Left colon (tissue), 2 donors: Measurements from ENCODE around the gene STK32A. TPM values are rescaled to one million over a fixed set of nuclear protein-coding genes. Genes with fewer than 3 reads are reported as not detected.
"Not testable (repeated sequence)": the region's sequence is repeated elsewhere in the genome, so short reads cannot be mapped to it uniquely, and the experiment has no call there.

Experiments
- ATAC-seq: fragments of 200-7000 bp; cut with Tn5 transposase; one replicate; pipeline ENCODE4 v1.9.1; 2020; ENCODE audit warnings: mild to moderate bottlenecking, moderate library complexity
- DNase-seq, 2 donors: peaks; one replicate each; pipeline ENCODE4 v3.0.0-alpha.2; 2020
- intact Hi-C, 2 donors: fragments of 100-400 bp; cut with DNase I in 1 of 2; cut with micrococcal nuclease in 1 of 2; formaldehyde crosslinking; loops; one replicate each; pipeline versions ENCODE4 v1.11.2 to v1.14.0; 2022; cut with DNase I, micrococcal nuclease
- total RNA-seq, 2 donors: library from RNA; stranded (reverse); fragmentation: NEBNext Ultra II Directional; extraction: Animal tissue kit (Norgen Biotek cat#: 25700); gene quantifications; one replicate each; pipeline ENCODE4 v1.2.1, GENCODE V29; 2021
- donor health status: DM: no; HTN: no; CAD: no.
- donor health status: DM: yes; HTN: yes; CAD: no.

The STK32A gene
- total RNA-seq, 2 donors from 2014 or later, result 0.06 to 0.64 TPM

DNA sequence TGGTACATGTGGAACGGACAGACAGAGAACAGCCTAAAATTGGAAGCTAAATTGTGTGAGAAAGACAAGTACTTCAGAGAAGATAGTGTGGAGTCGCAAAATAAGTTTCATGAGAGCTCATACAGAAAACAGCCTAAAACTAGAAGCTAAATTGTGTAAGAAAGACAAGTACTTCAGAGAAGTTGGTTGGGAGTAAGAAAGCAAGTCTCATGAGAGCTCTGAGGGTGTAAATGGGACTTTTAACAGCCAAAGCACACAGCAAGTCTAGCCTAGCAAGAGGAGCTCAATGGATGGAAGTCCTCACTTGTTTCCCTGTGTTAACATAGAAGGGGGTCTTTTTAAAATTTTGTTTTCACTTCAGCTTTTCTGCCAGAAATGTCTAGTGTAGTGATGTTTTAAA, 93.1 kb downstream of the STK32A start:
- ATAC-seq, result no peak

DNA sequence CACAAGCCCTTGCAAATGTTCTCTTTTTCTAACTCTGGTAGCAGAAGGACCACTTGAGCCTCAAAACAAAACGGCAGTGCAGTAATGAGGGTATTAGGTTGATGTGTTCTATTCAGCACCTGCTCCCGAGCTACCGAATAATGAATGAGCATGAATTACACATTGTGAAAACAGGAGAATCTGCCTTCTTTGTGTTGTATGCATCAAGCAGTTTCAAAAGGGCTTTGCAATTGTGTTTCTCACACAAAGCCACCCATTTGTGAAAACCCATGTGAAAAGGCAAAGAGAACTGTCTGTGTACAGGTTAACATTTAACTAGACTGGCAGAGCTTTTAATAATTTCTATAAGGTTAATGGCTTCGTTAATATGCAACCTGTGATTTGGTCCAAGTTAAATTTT, 97.8 kb downstream of the STK32A start:
- intact Hi-C loops, result no loop called here
- DNase-seq, result no peak
- no peak for ATAC-seq

More for the DNA sequence above, 93.1 kb downstream of the STK32A start:
- intact Hi-C loops, result no loop called here
- DNase-seq, result no peak

DNA sequence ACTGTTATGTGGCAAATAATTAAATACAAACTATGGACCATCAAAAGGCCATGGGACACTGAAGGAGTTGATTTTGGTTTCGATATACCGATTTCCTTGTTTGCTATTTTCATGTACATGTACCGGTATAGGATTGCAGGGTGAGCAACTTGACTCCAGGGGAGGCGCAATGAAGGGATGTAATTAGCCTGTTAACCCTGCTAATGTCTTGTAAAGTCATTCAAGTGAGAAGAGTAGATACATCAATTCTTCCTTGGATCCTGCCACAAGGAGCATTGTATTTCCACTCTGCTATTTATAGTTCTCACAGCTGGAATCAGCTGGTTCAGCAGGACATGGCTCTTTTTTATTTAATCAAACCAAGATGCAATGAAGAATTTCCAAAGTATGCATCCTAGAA, 102.0 kb downstream of the STK32A start:
- no peak for ATAC-seq
- no peak for DNase-seq
- intact Hi-C loops, result no loop called here

DNA sequence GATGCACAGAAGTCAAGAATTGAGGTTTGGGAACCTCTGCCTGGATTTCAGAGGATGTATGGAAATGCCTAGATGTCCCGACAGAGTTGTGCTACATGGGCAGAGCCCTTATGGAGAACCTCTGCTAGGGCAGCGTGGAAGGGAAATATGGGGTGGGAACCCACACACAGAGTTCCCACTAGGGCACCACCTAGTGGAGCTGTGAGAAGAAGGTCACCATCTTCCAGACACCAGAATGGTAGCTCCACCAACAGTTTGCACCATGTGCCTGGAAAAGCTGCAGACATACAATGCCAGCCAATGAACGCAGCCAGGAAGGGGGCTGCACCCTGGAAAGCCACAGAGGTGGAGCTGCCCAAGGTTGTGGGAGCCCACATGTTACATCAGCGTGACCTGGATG, 104.5 kb downstream of the STK32A start:
- no peak for ATAC-seq
- intact Hi-C loops, result no loop called here
- DNase-seq, result no peak

DNA sequence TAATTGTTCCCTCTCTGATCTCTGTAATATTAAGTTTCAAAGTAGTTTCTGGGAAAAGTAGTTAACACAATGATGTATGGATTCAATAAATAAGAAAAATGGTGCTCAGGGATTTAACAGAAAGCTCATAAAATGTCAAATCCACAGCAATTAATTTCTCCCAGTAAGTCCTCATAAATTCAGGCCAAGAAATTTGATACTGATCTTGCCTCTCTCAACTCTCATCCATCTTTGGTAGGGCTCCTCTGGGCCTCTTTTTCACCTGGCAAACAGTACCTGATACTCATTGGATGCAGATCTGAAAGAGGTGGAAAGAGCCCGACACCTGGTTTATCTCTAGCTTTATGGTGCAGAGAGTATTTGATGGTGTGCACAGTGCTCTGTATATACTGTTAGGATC, 106.1 kb downstream of the STK32A start:
- DNase-seq (no peak), ATAC-seq (no peak)
- intact Hi-C loops, result no loop called here

DNA sequence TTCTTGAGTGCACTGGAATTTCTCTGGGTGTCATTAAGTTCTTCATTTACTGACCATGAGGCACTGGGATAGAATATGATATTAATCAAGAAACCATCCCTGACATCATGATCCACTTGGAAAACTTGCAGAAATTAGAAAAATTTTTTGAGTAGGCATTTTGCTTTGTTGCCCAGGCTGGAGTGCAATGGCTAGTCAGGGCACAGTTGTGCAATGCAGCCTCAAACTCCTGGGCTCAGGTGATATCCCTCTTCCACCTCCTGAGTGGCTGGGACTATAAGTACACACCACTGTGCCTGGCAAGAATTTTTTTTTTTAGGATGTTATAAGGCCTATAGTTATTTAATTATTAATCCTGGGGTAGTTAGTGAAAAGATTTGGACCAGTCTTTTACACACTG, 106.5 kb downstream of the STK32A start:
- no peak for DNase-seq
- intact Hi-C loops, result no loop called here
- no peak for ATAC-seq

DNA sequence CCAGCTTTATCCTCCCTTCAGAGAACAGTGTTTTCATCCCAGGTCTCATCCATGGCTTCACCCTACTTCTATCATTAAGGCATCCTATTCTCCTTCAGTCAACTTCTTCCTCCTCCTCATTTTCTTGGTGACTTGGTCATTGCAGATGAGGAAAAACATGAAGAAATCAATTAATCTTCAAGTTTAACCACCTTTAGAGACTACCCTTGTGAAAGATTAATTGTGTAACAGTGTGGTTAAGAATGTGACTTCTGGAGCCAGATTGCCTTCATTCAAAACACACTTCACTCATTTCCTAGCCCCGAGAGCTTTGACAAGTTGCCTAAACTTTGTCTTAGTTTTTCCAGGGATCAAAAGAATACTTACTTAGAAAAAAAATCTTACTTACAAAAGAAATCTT, 110.0 kb downstream of the STK32A start:
- intact Hi-C loops, result no loop called here
- no peak for DNase-seq
- no peak for ATAC-seq

DNA sequence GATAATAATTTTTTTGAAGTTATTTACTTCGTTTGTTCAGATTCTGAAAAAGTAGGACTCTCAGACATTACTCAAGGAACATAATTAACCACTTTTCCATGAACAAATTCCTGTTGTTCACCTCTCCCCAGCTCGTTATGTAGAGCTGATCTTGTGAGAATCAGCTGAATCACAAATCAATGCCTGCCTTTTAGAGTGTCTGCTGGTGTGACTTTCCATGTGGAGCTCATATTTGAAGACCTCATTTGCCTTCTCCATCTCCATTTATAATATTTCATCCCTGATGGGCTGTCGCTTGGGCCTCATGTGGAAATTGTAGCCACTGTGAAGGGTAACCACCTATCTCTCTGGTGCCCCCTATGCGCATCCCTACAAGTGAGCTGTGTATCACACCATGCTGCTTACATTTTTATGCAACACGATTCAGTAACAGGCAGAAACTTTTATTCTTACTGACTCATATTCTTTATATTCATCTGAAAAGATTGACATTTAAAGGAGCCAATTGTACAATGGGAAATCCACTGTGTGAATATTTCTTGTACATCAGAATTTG, 111.3 kb downstream of the STK32A start:
- DNase-seq, result no peak
- intact Hi-C loops, result no loop called here

DNA sequence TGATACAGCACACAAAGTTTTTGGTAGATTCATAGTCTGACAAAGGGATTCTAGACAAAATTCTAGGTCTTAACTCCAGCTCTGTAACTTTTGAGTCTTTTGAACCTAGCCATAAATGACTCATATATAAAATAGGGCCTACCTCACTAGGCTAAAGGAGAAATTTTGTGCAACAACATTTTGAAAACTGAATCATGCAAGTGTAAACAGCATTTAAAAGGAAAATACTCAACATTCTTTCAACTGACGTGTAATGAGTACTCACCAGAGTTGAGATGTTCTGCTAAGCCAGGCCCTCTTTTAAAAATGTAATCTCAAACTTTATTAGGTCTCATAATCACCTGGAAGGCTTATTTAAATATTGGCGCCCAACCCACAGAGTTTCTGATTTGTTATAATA, 113.2 kb downstream of the STK32A start:
- DNase-seq (no peak), ATAC-seq (no peak)
- intact Hi-C loops, result no loop called here

More for the DNA sequence above, 111.3 kb downstream of the STK32A start:
- no peak for ATAC-seq

DNA sequence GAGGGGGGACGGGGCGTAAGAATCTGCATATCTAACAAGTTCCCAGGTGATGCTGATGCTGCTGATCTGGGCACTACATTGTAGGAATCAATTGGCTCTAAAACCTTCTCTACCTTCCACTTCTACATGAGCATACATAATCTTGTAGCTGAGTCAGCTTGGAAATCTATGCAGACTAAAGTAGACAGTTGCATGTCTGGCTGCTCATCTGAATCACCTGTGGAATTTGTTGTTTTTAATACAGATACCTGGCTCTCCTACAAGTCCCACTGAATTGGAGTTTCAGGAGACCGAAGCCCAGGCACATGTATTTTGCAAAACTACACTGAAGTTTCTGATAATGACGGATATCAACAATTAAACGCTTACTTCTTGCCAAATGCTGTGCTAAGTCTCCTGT, 113.6 kb downstream of the STK32A start:
- ATAC-seq (no peak), DNase-seq (no peak)
- intact Hi-C loops, result no loop called here

DNA sequence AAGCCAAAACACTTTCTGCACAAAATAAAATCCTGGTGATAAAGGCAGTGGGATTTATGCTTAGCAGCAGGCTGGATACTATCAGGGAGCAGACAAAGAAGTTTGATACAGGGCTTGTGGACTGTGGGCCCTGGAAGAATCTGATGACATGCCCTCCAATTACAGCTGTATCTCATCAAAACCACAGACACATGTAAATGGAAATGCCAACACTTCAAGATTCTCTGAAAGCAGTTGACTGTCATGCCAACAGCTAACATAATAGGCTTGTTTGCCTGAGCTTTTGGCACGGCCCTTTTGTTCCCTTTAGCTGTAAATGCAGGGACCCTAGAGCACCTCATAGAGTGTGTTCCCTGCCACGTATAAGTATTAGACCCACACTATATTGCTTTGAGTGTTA, 114.4 kb downstream of the STK32A start:
- ATAC-seq (no peak), DNase-seq (no peak)
- intact Hi-C loops, result no loop called here

DNA sequence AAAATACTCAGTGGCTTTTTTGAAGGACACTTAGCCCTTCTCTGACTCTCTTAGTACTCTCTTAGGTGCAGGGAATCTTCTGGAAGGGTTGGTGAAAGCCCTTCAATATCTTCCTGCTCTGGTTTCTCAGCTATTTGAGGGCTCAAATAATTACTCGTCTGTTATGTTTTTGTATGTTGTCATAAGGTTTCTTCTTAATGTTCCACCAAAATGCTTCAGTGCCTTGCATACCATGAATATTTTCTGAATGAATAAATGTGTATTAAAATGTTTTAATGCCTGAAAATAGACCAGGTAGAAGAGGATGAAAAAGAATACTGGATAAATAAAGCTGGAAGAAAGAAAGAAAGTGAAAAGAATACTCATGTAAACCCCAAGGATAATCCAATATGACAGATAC, 124.3 kb downstream of the STK32A start:
- ATAC-seq (no peak), DNase-seq (no peak)
- intact Hi-C loops, result no loop called here

DNA sequence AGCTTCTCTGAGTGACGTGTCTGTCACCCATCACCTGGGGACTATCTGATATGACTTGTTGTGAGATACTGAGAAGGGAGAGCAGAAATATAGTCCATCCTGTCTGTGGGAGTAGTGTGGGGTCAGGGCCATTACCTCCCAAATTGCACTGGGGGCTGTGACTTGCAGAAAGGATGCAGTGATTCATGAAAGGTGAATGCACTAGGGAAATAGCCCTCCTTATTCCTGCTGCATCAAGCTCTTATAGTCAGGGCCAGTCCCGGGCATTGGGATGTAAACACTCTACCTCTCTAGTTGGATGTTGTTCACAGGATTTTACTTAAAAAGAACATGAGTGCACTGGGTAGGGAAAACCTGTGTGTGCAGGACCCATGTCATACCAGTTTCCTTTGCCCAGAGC, 124.8 kb downstream of the STK32A start:
- no peak for ATAC-seq
- intact Hi-C loops, result no loop called here
- no peak for DNase-seq

DNA sequence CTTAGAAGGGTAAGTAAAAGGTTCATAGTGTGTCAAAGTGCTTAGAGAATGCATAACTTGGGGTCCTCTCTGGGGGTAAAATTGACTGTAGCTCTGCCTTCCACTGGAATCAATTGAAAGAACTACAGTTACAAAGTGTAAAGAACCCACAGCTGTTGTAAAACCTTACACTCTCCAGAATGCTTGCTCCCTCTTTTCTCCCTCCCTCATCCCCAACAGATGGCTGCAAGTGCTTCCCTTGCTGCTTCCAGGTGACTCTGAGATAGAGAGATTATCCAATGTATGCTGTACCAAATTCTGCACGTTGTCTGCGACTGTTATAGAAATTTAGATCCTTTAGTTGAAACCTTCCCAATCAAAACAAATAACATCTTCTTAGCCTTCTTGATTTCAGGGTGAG, 126.0 kb downstream of the STK32A start:
- ATAC-seq, result no peak
- intact Hi-C loops, result no loop called here

DNA sequence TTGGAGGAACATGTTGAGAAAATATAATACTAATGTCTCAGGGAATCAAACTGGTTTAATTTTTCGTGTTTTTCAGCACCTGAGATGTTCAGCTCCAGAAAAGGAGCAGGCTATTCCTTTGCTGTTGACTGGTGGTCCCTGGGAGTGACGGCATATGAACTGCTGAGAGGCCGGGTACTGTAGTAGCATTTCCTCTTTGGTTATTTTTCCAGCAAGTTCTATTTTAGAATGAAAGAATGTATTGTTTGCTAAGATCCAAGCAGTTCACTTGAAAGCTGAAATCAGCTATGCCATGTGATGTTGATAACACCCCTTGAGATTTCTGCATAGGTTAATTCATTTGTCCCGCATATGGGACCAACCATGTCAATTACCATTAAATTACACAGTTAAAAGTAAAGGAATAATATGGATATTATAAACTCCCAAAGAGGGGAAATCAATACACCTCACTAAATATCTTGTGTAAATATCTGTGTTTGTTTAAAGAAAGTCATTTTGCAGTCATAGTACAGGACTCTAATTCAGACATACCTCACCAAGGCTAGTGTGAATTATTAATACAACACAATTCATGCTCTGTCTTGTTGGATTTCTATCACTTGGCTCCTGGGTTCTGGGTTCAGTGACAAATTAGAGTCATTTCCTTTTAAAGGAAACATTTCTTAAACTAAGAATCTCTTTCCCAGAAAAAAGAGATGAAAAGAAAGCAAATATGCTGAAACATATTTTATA, 126.8 kb downstream of the STK32A start:
- intact Hi-C loops, result no loop called here
- DNase-seq (no peak), ATAC-seq (no peak)

More for the DNA sequence above, 126.0 kb downstream of the STK32A start:
- no peak for DNase-seq

DNA sequence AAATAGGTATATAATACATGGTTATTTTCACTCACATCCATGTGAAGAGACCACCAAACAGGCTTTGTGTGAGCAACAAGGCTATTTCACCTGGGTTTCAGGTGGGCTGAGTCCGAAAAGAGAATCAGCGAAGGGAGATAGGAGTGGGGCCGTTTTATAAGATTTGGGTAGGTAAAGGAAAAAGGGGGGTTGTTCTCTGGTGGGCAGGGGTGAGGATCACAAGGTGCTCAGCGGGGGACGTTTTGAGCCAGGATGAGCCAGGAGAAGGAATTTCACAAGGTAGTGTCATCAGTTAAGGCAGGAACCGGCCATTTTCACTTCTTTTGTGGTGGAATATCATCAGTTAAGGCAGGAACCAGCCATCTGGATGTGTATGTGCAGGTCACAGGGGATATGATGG, 132.6 kb downstream of the STK32A start:
- not testable (repeated sequence) for ATAC-seq, DNase-seq
- intact Hi-C loops, result loop anchor here in 1 of 2 donors (5.0 kb wide), 1 partner anchor 145 kb away; no protein-coding TSS in a partner anchor

DNA sequence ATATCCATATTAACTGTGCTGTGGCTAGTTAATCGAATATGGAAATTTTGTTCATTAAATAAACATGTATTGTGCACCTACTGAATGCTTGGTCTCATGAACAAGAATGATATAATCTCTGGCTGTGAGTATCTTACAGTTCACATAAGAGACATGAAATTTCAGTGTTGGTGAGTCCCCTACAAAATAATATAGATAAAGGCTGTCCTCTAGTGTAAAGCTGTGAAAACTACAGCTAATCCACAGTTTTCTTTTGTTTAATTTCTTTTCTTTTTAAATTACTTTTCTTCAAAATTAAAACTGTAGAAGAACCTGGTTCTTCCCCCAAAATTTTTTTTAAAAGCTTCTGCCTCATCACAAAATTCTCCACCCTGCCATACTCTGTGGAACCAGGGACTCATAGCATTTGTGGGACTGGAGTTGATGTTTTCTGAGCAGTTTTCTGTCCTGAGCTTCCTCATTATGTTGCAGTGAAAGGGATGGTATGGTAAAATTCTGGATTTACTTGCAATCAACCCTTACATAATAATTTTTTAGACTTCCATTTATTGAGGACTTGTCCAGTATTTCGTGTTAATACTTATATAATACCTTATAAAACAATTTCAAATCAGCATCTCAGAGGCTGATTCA, 135.0 kb downstream of the STK32A start:
- no peak for DNase-seq
- ATAC-seq, result peak; percentile 55
- intact Hi-C loops, result loop anchor here in 1 of 2 donors (5.0 kb wide), 1 partner anchor 148 kb away; no protein-coding TSS in a partner anchor

DNA sequence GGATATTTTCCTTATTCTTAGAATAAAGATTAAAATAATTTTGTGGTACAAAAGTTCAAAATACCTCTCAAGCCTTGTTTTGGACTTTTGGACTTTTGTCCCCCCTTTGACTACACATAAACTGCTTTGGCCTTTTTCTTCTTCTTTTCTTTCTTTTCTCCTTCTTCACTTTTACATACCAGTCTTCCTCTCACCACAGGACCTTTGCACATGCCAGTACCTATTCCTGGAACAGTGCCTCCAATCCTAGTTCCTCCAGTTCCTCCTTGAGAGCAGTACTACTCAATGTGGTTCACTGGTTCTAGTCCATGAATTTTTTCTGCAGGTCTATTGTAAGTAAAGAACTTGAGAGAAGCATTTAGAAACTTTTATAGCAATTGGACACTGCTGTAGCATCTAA, 136.5 kb downstream of the STK32A start:
- ATAC-seq (no peak), DNase-seq (no peak)
- intact Hi-C loops, result no loop called here

DNA sequence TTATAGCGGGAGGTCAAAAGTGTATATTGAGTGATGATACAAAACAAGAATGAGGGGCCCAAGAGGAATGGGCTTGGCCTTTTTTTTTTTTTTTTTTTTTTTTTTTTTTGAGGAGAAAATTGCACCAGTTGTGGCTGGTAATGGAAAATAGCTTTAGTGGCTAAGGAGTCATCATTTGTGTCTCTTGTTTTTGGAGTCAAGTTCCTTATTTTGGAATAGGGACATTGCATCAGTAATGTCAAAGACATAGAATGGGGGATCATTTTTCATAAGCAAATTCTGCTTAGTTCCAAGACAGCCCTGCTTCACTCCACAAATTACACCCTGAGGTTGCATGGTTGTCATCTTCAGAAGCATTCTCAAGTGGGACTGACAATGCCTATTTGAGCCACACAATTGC, 137.4 kb downstream of the STK32A start:
- ATAC-seq, result no peak
- intact Hi-C loops, result no loop called here

DNA sequence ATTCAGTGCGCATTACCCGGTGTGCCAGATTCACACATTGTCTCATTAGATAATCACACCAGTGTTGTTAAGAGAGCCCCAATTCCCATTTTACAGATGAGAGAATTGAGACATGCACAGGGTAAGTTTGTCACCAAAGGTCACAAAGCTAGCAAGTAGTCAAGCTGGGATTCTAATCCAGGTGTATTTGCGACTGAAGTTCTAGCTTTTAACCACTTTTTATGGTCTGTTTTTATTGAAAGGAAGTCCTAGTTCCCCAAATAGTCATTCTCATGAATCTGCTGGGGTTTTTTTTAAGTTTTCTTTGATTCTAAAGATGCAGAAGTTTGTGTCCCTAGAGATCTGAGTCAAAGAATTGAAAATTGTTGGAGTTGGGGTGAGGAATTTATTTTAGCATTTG, 138.5 kb downstream of the STK32A start:
- intact Hi-C loops, result no loop called here
- ATAC-seq, result no peak
- DNase-seq, result no peak

More for the DNA sequence above, 137.4 kb downstream of the STK32A start:
- DNase-seq, result no peak
